GM23248 (cell line): ENCODE measurements around the gene NXPE1. TPM values are rescaled to one million over a fixed set of nuclear protein-coding genes. Genes with fewer than 3 reads are reported as not detected.
"Not testable (repeated sequence)": the region's sequence is repeated elsewhere in the genome, so short reads cannot be mapped to it uniquely, and the experiment has no call there.

Experiments
- DNase-seq: peaks from one replicate; pipeline ENCODE4 v3.0.0-alpha.2; 2015
- H2AFZ ChIP-seq: fragments of 200-600 bp; sonication (generic); 2 replicates; pipeline ENCODE4 v1.6.1; 2016; ENCODE audit warnings: antibody characterized with exemption
- H3F3A ChIP-seq: fragments of 200-600 bp; sonication (generic); 2 replicates; pipeline ENCODE4 v1.6.1; 2016; ENCODE audit warnings: mild to moderate bottlenecking, antibody characterized with exemption, mixed run types; ENCODE audit not compliant: insufficient read depth
- H3K27ac ChIP-seq: fragments of 200-600 bp; sonication (generic); 2 replicates; pipeline ENCODE4 v1.5.1; 2016; ENCODE audit warnings: mild to moderate bottlenecking
- H3K27me3 ChIP-seq: fragments of 200-600 bp; sonication (generic); replicated peaks from 2 replicates; pipeline ENCODE4 v1.6.1; 2016; ENCODE audit warnings: mild to moderate bottlenecking; ENCODE audit not compliant: insufficient read depth
- H3K36me3 ChIP-seq: fragments of 200-600 bp; sonication (generic); 2 replicates; pipeline ENCODE4 v1.6.1; 2016; ENCODE audit warnings: low read depth, mild to moderate bottlenecking
- H3K4me1 ChIP-seq: fragments of 200-600 bp; sonication (generic); 2 replicates; pipeline ENCODE4 v1.6.1; 2016; ENCODE audit warnings: mild to moderate bottlenecking; ENCODE audit not compliant: insufficient read depth
- H3K4me2 ChIP-seq: fragments of 200-600 bp; sonication (generic); one replicate; pipeline ENCODE4 v1.6.1; 2016; ENCODE audit warnings: mild to moderate bottlenecking; ENCODE audit not compliant: unreplicated experiment
- H3K4me3 ChIP-seq: fragments of 200-600 bp; sonication (generic); 2 replicates; pipeline ENCODE4 v1.5.1; 2016; ENCODE audit warnings: mild to moderate bottlenecking
- H3K79me2 ChIP-seq: fragments of 200-600 bp; sonication (generic); 2 replicates; pipeline ENCODE4 v1.6.1; 2016; ENCODE audit warnings: mild to moderate bottlenecking; ENCODE audit not compliant: insufficient read depth
- H3K9ac ChIP-seq: fragments of 200-600 bp; sonication (generic); 2 replicates; pipeline ENCODE4 v1.6.1; 2016; ENCODE audit warnings: mild to moderate bottlenecking
- H3K9me2 ChIP-seq: fragments of 200-600 bp; sonication (generic); 2 replicates; pipeline ENCODE4 v1.6.1; 2016; ENCODE audit warnings: mixed run types, mild to moderate bottlenecking, moderate library complexity; ENCODE audit not compliant: insufficient read depth
- H3K9me3 ChIP-seq: fragments of 200-600 bp; sonication (generic); one replicate; pipeline ENCODE4 v1.6.1; 2017; ENCODE audit warnings: low read depth
- H4K20me1 ChIP-seq: fragments of 200-600 bp; sonication (generic); 2 replicates; pipeline ENCODE4 v1.6.0; 2016; ENCODE audit not compliant: insufficient read depth
- EZH2 ChIP-seq: fragments of 200-600 bp; sonication (generic); IDR thresholded peaks from 2 replicates; pipeline ENCODE4 v1.6.1; 2018; ENCODE audit warnings: antibody characterized with exemption, mild to moderate bottlenecking; ENCODE audit not compliant: insufficient read depth, poor library complexity, severe bottlenecking
- EZH2phosphoT487 ChIP-seq: fragments of 200-600 bp; sonication (generic); IDR thresholded peaks from 2 replicates; pipeline ENCODE4 v1.6.1; 2018; ENCODE audit warnings: antibody characterized with exemption, moderate library complexity, mild to moderate bottlenecking, low read depth; ENCODE audit not compliant: insufficient read depth
- WGBS, 2 experiments: methylation state at CpG; one replicate each; pipeline ENCODE4 v1.1.6; 2015 to 2017; ENCODE audit warnings: low lambda C conversion rate in 2 of 2, low coverage in 1 of 2; ENCODE audit errors: missing lambda C conversion rate in 2 of 2; 5-methylcytosine and 5-hydroxymethylcytosine counted together
- in situ Hi-C: fragments of 300-500 bp; cut with MboI; formaldehyde crosslinking; loops from 2 replicates; pipeline ENCODE4 v1.15.0; 2020
- polyA plus RNA-seq: library from polyadenylated mRNA; unstranded; fragments of >200 nt; fragmentation: Nextera tagmentation; extraction: Ambion mirVana; gene quantifications from 2 replicates; pipeline ENCODE4 v1.2.1, GENCODE V29; 2016
- total RNA-seq: library from RNA; depleted of rRNA; stranded (reverse); fragments of >200 nt; shearing (Covaris generic); gene quantifications from 2 replicates; pipeline ENCODE4 v1.2.3, GENCODE V29; 2014

NXPE1 gene
- total and polyA plus RNA-seq, 2 experiments from 2014 or later = not detected

DNA sequence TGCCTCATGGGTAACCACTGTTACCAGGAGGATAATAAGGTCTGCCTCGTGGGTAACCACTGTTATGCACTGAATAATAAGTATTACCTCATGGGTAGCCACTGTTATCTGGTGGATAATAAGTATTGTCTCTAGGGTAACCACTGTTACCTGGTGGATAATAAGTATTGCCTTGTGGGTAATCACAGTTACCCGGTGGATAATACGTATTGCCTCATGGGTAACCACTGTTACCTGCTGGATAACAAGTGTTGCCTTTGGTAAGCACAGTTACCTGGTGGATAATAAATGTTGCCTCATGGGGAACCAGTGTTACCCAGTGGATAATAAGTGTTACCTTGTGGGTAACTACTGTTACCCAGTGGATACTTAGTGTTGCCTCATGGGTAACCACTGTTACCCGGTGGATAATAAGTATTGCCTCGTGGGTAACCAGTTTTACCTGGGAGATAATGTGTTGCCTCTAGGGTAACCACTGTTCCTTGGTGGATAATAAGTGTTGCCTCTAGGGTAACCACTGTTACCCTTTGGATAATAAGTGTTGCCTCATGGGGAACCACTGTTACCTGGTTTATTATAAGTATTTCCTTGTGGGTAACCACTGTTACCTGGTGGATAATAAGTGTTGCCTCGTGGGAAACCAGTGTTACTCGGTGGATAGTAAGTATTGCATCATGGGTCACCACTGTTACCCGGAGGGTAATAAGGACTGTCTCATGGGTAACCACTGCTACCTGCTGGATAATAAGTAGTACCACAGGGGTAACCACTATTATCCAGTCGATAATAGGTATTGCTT, 46.5 kb upstream of the NXPE1 start:
- no peak overlapping the region for H2AFZ ChIP-seq
- no peak for TF ChIP-seq EZH2phosphoT487
- TF ChIP-seq EZH2 = no peak
- 51 to 57% methylated on average over 9 of the region's 9 CpGs for WGBS, 2 experiments

DNA sequence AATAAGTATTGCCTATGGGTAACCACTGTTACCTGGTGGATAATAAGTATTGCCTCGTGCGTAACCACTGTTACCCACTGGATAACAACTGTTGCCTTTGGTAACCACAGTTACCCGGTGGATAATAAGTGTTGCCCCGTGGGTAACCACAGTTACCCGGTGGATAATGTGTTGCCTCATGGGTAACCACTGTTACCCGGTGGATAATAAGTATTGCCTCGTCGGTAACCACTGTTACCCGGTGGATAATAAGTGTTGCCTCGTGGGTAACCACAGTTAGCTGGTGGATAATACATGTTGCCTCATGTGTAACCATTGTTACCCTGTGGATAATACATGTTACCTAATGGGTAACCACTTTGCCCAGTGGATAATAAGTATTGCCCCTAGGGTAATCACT, 45.7 kb upstream of the NXPE1 start:
- Histone ChIP-seq H2AFZ (no peak overlapping the region), H3K79me2 (no peaks in the 10 kb centered on the region), H3K9ac (no peak overlapping the region), H3K9me3 (no peaks in the 10 kb centered on the region), H3K27me3 (no peaks in the 10 kb centered on the region), H3K9me2 (no peaks in the 10 kb centered on the region), H4K20me1 (no peaks in the 10 kb centered on the region), H3K27ac (no peak overlapping the region), H3K4me3 (no peak overlapping the region), H3K4me2 (no peak overlapping the region), H3F3A (no peaks in the 10 kb centered on the region), H3K36me3 (no peaks in the 10 kb centered on the region), H3K4me1 (no peaks in the 10 kb centered on the region)
- in situ Hi-C loops = no loop called here
- WGBS, 2 experiments = 54 to 62% methylated on average over 10 of the region's 10 CpGs
- TF ChIP-seq EZH2phosphoT487 (no peak), EZH2 (no peak)
- no peak for DNase-seq

More for the DNA sequence above, 46.5 kb upstream of the NXPE1 start:
- no peak overlapping the region for H3K4me2 ChIP-seq
- no peaks in the 10 kb centered on the region for H3K27me3 ChIP-seq
- no peaks in the 10 kb centered on the region for H3K9me2 ChIP-seq
- H3F3A ChIP-seq = no peaks in the 10 kb centered on the region
- in situ Hi-C loops = no loop called here
- no peak overlapping the region for H3K4me3 ChIP-seq
- DNase-seq = peak; percentile 34
- no peaks in the 10 kb centered on the region for H3K79me2 ChIP-seq
- no peak overlapping the region for H3K27ac ChIP-seq
- no peaks in the 10 kb centered on the region for H3K9me3 ChIP-seq
- no peak overlapping the region for H3K9ac ChIP-seq
- no peaks in the 10 kb centered on the region for H3K4me1 ChIP-seq
- no peaks in the 10 kb centered on the region for H4K20me1 ChIP-seq
- H3K36me3 ChIP-seq = no peaks in the 10 kb centered on the region

DNA sequence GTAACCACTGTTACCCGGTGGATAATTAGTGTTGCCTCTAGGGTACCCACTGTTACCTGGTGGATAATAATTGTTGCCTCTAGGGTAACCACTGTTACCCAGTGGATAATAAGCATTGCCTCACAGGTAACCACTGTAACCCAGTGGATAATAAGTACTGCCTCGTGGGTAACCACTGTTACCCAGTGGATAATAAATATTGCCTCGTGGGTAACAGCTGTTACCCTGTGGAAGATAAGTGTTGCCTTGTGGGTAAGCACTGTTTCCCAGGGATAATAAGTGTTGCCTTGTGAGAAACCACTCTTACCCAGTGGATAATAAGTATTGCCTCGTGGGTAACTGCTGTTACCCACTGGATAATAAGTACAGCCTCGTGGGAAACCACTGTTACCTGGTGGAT, 45.2 kb upstream of the NXPE1 start:
- H3K79me2 ChIP-seq = no peaks in the 10 kb centered on the region
- no peaks in the 10 kb centered on the region for H3K9me3 ChIP-seq
- in situ Hi-C loops = no loop called here
- no peaks in the 10 kb centered on the region for H3K27me3 ChIP-seq
- WGBS, 2 experiments = 26 to 27% methylated on average over 5 of the region's 5 CpGs
- no peaks in the 10 kb centered on the region for H3F3A ChIP-seq
- H3K4me2 ChIP-seq = no peak overlapping the region
- H3K9ac ChIP-seq = no peak overlapping the region
- no peak for DNase-seq
- H2AFZ ChIP-seq = no peak overlapping the region
- H3K4me1 ChIP-seq = no peaks in the 10 kb centered on the region
- H3K9me2 ChIP-seq = no peaks in the 10 kb centered on the region
- TF ChIP-seq EZH2 = no peak
- TF ChIP-seq EZH2phosphoT487 = no peak
- H3K4me3 ChIP-seq = no peak overlapping the region
- no peaks in the 10 kb centered on the region for H3K36me3 ChIP-seq
- no peaks in the 10 kb centered on the region for H4K20me1 ChIP-seq
- no peak overlapping the region for H3K27ac ChIP-seq

DNA sequence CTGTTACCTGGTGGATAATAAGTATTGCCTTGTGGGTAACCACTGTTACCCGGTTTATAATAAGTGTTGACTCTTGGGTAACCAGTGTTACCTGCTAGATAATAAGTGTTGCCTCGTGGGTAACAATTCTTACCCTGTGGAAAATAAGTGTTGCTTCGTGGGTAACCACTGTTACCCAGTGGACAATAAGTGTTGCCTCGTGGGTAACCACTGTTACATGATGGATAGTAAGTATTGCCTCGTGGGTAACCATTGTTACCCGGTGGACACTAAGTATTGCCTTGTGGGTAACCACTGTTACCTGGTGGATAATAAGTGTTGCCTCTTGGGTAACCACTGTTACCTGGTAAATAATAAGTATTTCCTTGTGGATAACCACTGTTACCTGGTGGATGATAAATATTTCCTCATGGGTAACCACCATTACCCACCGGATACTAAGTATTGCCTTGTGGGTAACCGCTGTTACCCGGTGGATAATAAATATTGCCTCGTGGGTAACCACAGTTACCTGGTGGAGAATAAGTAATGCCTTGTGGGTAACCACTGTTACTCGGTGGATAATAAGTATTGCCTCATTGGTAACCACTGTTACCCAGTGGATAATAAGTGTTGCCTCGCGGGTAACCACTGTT, 44.6 kb upstream of the NXPE1 start:
- Histone ChIP-seq H3K79me2 (no peaks in the 10 kb centered on the region), H3K27me3 (no peaks in the 10 kb centered on the region), H3K9me3 (no peaks in the 10 kb centered on the region), H3K4me1 (no peaks in the 10 kb centered on the region), H3K4me3 (no peak overlapping the region), H3F3A (no peaks in the 10 kb centered on the region), H2AFZ (no peak overlapping the region), H3K27ac (no peak overlapping the region), H3K9me2 (no peaks in the 10 kb centered on the region), H3K4me2 (no peak overlapping the region), H4K20me1 (no peaks in the 10 kb centered on the region), H3K9ac (no peak overlapping the region), H3K36me3 (no peaks in the 10 kb centered on the region)
- WGBS, 2 experiments = 60 to 64% methylated on average over 13 of the region's 13 CpGs
- no peak for TF ChIP-seq EZH2
- TF ChIP-seq EZH2phosphoT487 = no peak
- no peak for DNase-seq
- in situ Hi-C loops = no loop called here

DNA sequence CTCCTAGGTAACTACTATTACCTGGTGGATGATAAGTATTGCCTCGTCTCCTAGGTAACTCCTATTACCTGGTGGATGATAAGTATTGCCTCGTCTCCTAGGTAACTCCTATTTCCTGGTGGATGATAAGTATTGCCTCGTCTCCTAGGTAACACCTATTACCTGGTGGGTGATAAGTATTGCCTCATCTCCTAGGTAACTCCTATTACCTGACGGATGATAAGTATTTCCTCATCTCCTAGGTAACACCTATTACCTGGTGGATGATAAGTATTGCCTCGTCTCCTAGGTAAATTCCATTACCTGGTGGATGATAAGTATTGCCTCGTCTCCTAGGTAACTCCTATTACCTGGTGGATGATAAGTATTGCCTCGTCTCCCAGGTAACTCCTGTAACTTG, 43.5 kb upstream of the NXPE1 start:
- H4K20me1 ChIP-seq, H2AFZ ChIP-seq, in situ Hi-C loops, H3K27me3 ChIP-seq, H3K4me3 ChIP-seq, H3K79me2 ChIP-seq, H3K9me3 ChIP-seq, H3K9ac ChIP-seq, H3K4me2 ChIP-seq, H3K9me2 ChIP-seq, DNase-seq, H3K27ac ChIP-seq, H3F3A ChIP-seq, H3K36me3 ChIP-seq, H3K4me1 ChIP-seq: not testable (repeated sequence)
- 50 to 58% methylated on average over 7 of the region's 7 CpGs for WGBS, 2 experiments
